ENCODE data around the gene EPB41L1.

Gene EPB41L1

GRCh38 chr20:36234771-36235320 is 80.3 kb downstream of the EPB41L1 start:
- TF ChIP-seq, protein P1, sequence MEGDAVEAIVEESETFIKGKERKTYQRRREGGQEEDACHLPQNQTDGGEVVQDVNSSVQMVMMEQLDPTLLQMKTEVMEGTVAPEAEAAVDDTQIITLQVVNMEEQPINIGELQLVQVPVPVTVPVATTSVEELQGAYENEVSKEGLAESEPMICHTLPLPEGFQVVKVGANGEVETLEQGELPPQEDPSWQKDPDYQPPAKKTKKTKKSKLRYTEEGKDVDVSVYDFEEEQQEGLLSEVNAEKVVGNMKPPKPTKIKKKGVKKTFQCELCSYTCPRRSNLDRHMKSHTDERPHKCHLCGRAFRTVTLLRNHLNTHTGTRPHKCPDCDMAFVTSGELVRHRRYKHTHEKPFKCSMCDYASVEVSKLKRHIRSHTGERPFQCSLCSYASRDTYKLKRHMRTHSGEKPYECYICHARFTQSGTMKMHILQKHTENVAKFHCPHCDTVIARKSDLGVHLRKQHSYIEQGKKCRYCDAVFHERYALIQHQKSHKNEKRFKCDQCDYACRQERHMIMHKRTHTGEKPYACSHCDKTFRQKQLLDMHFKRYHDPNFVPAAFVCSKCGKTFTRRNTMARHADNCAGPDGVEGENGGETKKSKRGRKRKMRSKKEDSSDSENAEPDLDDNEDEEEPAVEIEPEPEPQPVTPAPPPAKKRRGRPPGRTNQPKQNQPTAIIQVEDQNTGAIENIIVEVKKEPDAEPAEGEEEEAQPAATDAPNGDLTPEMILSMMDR (IDR thresholded peaks at IDR 0.05; ENCODE audit: borderline replicate concordance, insufficient read depth, low read depth, low read length), result no peak
- H3K4me3 ChIP-seq (ENCODE audit: low read depth, low read length), result no peak overlapping the region

GRCh38 chr20:36235892-36236785 is 81.6 kb downstream of the EPB41L1 start, which contains the start of gene AAR2:
Gene AAR2 (plus strand): TSS chr20:36236478. CDS start chr20:36239869, 3,391 bp downstream.
- H3K4me3 ChIP-seq (ENCODE audit: low read depth, low read length), result peak within 1 kb of the TSS; percentile 56
- TF ChIP-seq, protein P1 (IDR thresholded peaks at IDR 0.05; ENCODE audit: borderline replicate concordance, insufficient read depth, low read depth, low read length), result no peak

GRCh38 chr20:36236786-36237121 is 82.2 kb downstream of the EPB41L1 start:
- TF ChIP-seq, protein P1 (IDR thresholded peaks at IDR 0.05; ENCODE audit: borderline replicate concordance, insufficient read depth, low read depth, low read length), result no peak
- peak overlapping the region; percentile 56 for H3K4me3 ChIP-seq (ENCODE audit: low read depth, low read length)

GRCh38 chr20:36237477-36237876 is 82.9 kb downstream of the EPB41L1 start:
- no peak overlapping the region for H3K4me3 ChIP-seq (ENCODE audit: low read depth, low read length)
- TF ChIP-seq, protein P1 (IDR thresholded peaks at IDR 0.05; ENCODE audit: borderline replicate concordance, insufficient read depth, low read depth, low read length), result no peak

DNA sequence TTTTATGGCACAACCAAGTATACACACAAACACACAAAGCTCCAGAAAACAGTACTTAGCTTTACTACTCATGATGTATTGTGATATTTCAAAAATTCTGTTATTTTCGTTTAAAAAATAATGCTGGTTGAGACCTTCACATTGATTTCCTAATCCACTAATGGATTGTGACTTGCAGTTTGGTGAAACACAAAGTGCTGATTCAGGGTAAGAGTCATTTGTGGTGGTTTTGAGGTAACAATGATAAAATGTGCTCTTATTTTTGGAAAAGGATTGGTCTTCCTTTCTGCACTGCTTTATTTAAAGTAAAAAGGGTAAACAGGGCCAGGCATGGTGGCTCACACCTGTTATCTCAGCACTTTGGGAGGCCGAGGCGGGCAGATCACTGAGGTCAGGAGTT is 83.6 kb downstream of the EPB41L1 start:
- TF ChIP-seq, protein P1 (IDR thresholded peaks at IDR 0.05; ENCODE audit: borderline replicate concordance, insufficient read depth, low read depth, low read length), result no peak
- H3K4me3 ChIP-seq (ENCODE audit: low read depth, low read length), result no peak overlapping the region

GRCh38 chr20:36238760-36239159 is 84.2 kb downstream of the EPB41L1 start:
- TF ChIP-seq, protein P1 (IDR thresholded peaks at IDR 0.05; ENCODE audit: borderline replicate concordance, insufficient read depth, low read depth, low read length), result no peak
- no peak overlapping the region for H3K4me3 ChIP-seq (ENCODE audit: low read depth, low read length)

GRCh38 chr20:36240076-36240475 is 85.5 kb downstream of the EPB41L1 start:
- TF ChIP-seq, protein P1 (IDR thresholded peaks at IDR 0.05; ENCODE audit: borderline replicate concordance, insufficient read depth, low read depth, low read length), result no peak
- H3K4me3 ChIP-seq (ENCODE audit: low read depth, low read length), result no peak overlapping the region

All from GM12875 (cell line).